UCSD-AML1 (cell line): Measurements from ENCODE around the gene CYTL1.
"Not testable (repeated sequence)": the region's sequence is repeated elsewhere in the genome, so short reads cannot be mapped to it uniquely, and the experiment has no call there.

Source experiments
- DNase-seq: peaks from one replicate; lab custom pipeline; 2025; ENCODE audit not compliant: unreplicated experiment; lab: John Stamatoyannopoulos, UW

CYTL1 gene, protein sequence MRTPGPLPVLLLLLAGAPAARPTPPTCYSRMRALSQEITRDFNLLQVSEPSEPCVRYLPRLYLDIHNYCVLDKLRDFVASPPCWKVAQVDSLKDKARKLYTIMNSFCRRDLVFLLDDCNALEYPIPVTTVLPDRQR

DNA sequence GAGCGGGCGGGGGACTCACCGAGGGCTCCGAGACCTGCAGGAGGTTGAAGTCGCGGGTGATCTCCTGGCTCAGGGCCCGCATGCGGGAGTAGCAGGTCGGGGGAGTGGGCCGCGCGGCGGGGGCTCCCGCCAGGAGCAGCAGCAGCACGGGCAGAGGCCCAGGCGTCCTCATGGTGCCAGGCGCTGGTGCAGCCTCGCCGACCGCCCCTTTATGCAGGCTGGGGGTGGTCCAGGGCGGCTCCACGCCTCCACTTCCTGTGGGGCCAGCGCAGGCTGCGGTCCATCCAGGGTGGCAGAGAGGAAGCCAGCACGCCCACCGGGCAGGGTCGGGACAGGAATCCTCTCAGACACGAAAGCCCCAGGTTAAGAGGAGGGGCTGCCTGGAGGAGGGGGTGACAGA, at the start of gene CYTL1:
Gene CYTL1 (minus strand): TSS at position 185 of the 400 bp plus-strand sequence. CDS start 13 bp downstream, at position 172.
- peak; percentile 78 for DNase-seq

DNA sequence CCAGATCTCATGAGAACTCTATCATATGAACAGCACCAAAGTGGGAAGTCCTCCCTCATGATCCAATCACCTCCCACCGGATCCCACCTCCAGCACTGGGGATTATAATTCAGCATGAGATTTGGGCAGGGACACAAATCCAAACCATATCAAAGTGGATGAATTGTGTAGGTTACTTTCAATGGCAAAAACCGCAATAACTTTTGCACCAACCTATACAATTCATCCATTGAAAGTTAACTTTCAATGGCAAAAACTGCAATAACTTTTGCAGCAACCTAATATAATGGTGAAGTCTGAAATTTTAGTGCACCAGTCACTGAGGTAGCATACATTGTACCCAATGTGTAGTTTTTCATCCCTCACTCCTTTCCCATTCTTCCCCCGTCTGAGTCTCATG, 48.6 kb upstream of the CYTL1 start:
- DNase-seq: no peak

DNA sequence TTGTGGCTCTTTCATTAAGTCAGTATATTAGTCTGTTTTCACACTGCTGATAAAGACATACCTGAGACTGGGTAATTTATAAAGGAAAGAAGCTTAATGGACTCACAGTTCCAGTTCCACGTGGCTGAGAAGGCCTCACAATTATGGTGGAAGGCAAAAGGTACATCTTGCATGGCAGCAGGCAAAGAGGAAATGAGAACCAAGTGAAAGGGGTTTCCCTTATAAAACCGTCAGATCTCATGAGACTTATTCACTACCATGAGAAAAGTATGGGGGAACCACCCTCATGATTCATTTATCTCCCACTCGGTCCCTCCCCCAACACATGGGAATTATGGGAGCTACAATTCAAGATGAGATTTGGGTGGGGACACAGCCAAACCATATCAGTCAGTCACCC, 47.7 kb upstream of the CYTL1 start:
- not testable (repeated sequence) for DNase-seq

DNA sequence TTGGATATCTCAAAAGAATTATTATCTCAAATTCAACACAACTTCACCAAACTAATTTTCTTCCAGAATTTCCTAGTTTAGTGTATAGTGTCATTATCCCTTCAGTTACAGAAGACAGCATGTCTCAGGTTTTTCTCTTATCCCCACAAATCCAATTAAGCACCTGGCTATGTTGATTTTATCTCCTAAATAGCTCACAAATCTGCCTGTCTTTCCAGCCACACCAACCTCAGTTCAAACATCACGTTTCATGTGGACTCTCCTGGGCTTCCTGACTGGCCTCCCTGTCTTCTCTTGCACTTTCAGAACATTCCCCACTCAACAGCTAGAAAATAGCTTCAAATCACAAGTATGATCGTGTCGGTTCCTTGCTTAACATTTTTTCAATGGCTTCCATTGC, 46.8 kb upstream of the CYTL1 start:
- no peak for DNase-seq

DNA sequence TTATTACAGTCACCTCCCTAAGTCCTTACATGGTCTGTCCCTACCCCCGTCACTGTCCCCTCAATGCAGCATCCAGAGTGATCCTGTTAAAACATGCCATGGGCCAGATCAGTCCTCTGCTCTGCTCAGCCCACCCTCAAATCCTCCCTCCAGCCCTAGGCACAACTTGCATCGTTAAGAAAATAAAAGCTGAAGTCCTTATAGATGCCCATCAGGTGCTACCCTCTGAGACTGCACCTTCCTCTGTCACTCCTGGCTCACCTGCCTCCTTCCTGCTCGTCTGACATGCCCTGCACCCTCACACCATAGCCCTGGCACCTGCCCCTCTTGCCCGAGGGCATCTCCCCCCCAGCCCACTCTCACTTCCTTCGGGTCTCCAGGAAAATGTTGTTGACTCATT, 36.2 kb upstream of the CYTL1 start:
- DNase-seq: no peak

DNA sequence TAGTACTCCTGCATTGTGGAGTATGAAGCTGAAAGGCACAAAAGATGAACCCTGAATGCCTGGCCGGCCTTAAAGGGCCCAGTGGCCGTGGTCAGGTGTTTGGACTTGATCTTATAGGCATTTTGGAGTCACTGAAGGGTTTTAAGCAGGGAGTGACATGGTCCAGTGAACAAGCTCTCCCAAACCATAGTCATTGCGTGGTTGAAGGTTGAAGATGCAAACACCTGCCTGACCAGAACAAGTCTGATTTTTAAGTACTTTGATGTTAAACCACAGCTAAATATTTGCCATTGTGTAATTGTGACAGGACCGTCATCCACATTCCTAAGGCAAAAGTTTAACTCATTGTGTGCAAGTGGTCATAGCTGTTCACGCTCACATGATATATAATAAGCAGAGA, 35.3 kb upstream of the CYTL1 start:
- no peak for DNase-seq

DNA sequence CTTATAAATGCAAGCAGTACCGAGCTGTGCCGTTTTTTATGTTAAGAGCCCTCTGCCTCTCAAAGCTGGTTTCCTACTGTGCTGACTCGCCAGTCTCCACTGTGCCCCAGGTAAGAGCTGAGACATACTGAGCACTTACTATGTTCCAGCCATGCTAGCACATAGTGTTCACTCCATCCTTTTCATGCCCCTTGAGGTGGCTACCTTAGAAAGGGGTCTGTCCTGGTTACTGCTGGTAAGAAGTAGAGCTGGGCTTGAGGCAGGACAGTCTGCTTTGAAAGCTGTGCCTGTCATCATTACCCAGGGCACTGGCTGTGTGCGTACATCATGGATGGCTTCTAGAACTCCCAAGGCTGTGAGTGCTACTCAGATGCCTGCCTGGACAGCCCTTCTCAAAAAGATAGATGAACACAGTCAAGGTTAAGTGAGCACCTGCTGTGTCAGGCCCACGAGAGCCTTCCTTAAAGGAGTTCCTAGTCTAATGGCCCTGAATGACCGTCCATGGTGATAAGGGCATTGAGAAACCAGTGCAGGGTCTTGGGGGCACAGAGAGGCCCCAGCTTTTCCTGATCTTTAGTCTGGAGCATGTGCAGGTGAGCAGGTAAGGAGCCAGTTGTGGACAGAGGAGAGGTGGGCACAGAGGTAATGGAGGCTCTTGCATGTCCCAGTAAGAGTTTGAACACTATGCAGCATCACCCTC, 33.6 kb upstream of the CYTL1 start:
- no peak for DNase-seq

DNA sequence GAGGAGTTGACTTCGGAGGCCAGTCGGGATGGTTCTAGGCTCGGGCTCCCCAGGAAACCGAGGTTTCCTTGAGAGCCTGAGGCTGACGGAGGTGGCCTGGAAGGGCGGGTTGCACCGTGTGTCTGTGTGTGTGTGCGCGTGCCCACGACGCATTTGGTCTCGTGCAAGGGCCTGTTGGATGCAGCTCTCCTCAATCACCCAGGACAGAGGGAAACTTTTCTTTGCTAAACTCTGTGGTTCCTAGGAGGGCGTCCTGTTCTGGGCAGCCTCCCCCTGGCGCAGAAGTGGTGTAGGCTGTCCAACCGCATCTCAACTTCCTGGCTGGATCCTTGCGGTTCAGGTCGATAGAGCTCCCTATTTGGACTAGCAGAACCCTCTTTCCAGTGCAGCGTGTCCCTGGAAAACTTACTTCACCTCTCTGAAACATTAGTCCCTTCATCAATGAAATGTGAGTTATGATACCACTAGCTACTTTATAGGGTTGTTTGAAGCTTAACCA, 33.0 kb upstream of the CYTL1 start:
- DNase-seq: no peak

DNA sequence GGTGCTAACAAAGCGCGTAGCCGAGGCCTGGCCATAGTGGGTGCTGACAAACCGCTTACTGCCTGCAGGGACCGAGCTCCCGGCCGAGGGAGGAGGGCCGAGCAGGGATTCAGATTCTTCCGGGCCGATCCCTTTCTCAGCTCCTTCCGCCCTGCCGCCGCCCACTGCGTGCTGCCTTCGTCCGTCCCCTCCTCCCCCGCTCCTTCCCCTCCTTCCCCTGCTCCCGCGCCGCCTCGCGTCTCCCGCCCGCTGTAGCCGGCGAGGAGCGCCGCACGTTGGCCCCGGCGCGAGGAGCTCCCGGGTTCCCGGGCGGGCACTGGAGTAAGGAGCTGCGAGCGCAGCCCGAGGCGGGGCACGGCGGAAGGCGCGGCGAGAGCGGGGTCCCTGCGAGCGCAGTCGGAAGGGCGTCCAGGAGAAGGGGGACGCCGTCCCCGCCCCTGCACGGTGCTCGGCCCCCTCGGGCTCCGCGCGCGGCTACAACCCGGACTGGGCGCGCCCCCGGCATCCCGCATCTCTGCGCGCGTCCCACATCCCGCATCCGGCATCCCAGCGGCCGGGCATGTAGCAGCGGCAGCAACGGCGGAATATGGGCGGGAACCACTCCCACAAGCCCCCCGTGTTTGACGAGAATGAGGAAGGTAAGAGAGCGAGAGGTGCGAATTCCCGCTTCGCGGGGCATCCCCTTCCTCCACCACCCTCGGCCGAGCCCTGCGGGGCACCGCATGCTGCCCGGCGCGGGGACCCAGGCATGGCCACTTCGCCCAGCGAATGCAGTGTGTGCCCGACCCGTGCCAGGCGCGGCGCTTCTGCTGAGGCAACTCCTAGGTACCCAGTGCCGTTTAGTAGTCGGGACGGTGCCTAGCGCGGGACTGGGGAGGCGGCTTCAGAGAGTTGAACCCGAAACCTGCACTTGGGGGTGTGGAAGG, 32.3 kb upstream of the CYTL1 start, which contains the start of gene STK32B:
Gene STK32B (plus strand): TSS at position 203 of the 926 bp plus-strand sequence.
- peak; percentile 71 for DNase-seq

DNA sequence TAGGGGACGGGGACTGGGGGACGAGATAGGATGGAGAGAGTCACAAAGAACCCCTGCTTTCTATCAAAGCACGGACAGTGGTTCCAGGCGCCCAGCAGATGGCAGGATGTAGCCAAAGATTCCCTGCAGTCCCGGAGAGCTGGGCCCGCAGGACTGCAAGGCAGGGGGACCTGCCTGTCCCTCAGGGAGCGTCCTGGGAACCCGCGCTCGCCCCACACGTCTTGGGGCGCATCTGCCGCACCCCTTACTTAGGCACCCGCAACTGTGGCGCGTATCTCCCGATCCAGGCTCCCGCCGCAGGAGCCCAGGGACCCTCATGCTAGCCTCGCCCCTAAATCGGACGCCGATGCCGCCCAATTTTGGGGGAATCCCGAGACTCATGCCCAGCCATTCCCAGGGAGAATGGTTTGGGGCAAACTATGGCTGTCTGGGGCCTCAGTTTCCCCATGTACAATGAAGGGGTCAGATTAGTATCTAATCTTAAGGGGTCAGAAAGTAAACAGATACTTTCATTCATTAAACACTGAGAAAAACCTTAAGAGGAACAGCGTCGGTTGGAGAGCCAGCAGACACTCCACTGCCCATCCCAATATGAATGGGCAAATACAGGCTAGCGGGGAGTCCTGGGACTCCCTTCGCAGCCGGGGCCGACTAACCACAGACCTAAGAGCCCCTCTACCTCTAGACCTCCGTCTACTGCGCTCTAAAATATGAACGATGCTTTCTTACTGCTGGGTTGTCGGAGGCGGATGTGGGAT, 31.4 kb upstream of the CYTL1 start:
- peak; percentile 67 for DNase-seq

DNA sequence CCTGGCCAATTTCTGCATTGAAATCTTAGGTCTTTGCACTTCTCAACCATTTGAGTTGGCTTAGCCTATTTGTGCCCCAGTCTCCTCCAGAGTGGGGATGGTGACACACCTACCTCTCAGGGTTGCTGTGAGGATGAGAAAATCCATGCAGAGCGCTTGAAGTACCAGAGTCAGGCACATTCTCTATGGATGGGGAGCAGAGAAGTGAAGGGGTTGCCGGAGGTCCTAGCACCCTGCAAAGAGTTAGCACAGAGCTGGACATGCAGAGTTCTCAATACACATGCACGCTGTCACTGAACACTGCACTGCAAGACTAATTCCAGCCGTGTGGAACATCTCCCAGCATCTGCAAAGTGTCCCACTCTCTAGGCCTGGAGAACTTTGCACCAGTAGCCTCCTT, 29.5 kb upstream of the CYTL1 start:
- no peak for DNase-seq

DNA sequence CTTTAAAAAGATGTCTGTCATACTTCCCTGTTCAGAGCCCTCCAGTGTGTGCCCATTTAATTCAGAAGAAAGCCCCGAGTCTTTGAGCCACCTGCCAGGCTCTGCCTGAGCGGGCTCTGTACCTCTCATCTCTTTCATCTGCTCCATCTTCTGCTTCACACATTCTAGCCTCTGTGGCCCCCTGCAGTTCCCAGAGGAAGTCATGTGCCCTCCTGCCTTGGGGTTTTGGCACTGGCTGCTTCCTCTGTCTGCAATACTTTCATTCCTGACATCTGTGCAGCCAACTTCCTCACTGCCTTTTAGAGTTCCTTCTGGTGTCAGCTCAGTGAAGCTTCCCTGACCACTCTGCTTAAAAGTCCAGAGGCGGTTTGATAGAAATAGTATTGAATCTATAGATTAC, 25.8 kb upstream of the CYTL1 start:
- peak; percentile 74 for DNase-seq

DNA sequence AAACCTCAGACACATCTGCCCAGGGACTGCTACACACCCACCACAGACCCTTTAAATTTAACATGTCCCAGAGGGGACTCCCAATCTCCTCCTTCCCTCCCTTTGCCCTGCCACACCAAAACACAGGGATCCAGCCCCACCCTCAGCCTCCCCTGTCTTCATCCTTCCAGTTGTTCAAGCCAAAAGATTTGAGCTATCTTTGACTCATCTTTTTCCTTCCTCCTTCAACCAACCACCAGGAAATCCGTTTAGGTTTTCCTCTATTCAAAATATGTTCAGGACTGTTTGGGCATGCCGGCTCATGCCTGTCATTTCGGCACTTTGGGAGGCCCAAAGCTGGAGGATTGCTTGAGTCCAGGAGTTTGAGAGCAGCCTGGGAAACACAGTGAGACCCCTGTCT, 25.1 kb upstream of the CYTL1 start:
- DNase-seq: no peak

DNA sequence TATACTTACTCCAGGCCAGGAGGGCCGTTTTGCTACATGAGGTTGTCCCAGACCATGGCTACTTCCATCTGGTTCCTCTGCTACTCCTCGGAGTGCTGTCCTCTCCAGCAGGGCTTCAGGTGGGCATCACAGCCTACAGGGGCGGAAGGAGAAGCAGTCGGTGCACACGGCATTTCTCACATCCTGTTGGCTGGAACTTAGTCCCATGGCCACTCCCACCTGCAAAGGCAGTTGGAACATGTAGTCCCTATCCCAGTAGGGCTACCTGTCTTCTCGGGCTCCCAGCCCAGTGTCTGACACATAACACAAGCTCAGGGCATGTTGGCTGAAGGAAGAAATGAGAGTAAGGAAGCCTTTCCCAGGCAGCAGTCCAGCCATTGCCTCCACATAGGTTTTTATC, 24.3 kb upstream of the CYTL1 start:
- no peak for DNase-seq

DNA sequence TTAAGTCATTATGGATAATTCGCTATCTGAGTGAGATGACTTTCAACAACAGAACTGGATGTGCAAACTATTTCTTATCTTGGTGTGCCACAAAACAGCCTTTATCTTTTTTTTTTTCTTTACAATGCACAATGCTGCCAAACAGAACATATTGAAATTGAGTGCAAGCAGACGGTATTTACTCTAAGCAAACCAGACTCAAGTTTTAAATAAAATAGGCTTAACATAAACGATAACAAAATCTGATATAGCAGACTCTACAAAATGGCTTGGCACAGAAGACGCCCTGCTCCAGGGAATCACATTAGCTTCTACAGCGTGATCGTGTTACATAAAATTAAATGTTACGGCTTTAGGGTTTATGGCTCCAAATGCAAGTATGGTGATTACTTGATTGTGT, 22.4 kb upstream of the CYTL1 start:
- no peak for DNase-seq

DNA sequence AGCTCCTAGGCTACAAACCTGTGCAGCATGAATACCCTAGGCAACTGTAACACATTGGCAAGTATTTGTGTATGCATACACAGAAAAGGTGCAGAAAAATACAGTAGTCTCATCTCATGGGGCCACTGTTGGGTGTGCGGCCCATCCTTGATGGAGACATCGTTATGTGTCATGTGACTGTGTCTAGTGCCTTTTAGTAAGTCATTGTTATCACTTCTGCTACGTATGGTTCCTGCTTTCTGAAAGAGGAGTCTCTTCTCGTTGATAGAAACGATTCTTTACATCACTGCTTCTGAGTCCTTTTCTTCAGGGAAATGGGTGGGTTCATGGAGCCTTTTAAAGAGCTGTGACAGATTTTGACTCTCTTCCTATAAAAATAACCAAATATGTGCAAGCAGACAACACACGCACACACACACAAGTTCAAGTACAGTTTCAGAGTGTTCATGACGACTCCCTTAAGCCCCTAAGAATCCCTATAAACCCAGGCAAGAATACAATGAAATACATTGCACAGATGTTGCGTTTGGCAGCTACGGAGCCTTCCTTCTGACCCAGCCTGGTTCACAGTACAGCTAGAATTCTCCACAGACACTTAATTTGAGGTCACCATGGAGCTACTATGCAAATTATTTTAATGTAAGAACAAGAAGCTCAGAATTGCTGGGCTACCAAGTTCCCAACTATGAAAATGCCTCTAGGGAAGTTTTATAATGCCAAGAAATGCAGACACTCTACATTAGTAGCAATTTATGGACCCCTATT, 21.8 kb upstream of the CYTL1 start:
- no peak for DNase-seq

DNA sequence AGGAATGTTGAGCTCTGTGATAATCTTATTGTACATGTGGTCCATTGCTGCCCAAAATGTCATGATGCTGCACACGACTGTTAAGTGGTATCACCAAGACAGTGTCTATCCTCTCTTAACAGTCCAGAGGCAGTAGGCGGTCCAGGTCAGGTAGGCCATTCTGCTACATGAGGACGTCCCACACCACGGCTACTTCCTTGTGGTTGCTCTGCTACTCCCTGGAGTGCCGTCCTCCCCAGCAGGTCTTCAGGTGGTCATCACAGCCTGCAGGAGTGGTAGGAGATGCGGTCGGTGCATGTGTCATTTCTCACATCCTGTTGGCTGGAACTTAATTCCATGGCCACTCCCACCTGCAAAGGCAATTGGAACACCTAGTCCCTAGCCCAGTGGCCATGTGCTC, 20.5 kb upstream of the CYTL1 start:
- DNase-seq: no peak

DNA sequence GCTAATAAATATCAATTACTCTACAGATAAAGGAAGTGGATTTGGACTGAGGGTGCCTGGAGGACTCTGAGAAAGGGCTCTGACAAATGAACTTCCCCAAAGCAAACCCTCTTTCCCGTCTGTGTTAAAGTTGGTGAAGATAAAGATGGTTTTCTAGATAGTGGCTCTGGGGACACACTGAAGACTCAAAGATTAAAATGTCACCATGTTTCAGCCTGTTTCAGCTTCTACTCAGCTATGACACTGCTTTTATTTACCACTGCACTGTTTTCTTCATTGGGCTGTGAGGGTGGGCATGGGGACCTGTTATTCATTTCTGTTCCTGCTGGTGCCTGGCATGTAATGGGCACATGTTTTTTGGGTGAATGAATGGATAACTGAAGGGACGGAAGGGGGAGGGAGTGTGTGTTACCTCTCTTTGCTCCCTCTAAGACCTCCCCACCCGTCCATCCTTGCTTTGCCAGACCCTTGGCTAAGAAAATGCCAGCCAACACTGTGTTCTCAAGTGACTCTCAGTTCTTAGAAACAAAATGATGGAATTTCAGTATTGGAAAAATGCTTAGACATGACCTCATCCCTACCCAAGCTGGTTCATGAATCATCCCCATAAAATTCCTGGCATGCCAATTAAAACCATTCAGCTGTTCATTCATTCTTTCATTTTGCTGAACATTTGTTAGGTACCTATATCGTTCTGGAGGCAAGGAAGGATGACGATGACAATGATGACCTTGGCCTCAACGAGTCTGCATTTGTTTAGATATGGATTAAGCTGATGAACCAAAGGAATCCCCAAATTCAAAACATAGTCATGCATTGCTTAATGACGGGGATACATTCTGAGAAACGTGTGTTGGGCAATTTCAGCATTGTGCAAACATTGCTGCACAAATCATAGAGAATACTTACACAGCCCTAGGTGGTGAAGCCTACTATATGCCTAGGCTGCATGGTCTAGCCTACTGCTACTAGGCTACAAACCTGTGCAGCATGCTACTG, 18.6 kb upstream of the CYTL1 start:
- no peak for DNase-seq

DNA sequence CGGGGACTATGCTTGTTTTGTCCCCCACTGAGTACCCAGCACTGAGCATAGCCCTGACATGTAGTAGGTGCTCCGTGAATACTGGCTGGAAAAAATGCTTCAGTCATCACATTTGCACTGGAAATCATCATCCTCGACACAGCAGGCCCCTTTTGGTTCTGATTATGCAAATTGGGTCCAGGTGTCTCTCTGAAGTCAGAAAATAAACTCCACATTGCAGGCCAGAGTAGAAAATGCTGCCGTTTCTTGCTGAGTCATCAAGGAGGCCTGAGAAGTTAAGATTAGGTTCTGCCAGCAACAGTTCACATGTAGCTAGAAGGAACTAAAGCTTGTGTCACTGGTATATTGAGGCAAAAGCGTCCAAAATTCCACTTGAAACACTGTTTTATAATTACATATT, 17.0 kb upstream of the CYTL1 start:
- DNase-seq: no peak
